ENCODE data around the gene AMOTL2. TPM values are rescaled to one million over a fixed set of nuclear protein-coding genes. Genes with fewer than 3 reads are reported as not detected.

AMOTL2 gene
- total RNA-seq, 1 experiment from 2014 or later = 30.9 TPM

GRCh38 chr3:134395103-134395502 is 20.9 kb upstream of the AMOTL2 start:
- no peak overlapping the region for H4K91ac ChIP-seq (ENCODE audit: insufficient read length, low read depth, low read length)

More at GRCh38 chr3:134395103-134395502, 20.9 kb upstream of the AMOTL2 start:
- Histone ChIP-seq H2BK120ac (ENCODE audit: low read depth, low read length, poor library complexity, severe bottlenecking) (no peak overlapping the region), H3K27me3 (ENCODE audit: insufficient read depth, low read length) (no peaks in the 10 kb centered on the region; the same call in 1 of the 2 replicates), H3K4ac (ENCODE audit: low read depth, low read length) (no peak overlapping the region), H2AK5ac (ENCODE audit: insufficient read length, low read length) (no peak overlapping the region), H3K27ac (ENCODE audit: insufficient read length, low read depth, low read length) (no peak overlapping the region), H3K4me2 (ENCODE audit: insufficient read depth, insufficient read length, low read length) (no peak overlapping the region), H2BK15ac (ENCODE audit: low read depth, low read length) (no peak overlapping the region), H3K79me1 (ENCODE audit: insufficient read depth, low read depth, low read length, poor library complexity, severe bottlenecking) (no peaks in the 10 kb centered on the region), H3K14ac (ENCODE audit: insufficient read depth, low read length) (no peak overlapping the region), H2BK20ac (ENCODE audit: low read depth, low read length, poor library complexity, severe bottlenecking) (no peak overlapping the region), H2BK5ac (ENCODE audit: insufficient read length, low read length) (no peak overlapping the region), H2BK12ac (ENCODE audit: insufficient read length, low read depth, low read length) (no peak overlapping the region), H3K18ac (ENCODE audit: insufficient read length, low read depth, low read length) (no peak overlapping the region), H3K4me1 (ENCODE audit: insufficient read depth, low read length) (no peaks in the 10 kb centered on the region), H4K5ac (ENCODE audit: insufficient read length, low read depth, low read length) (no peak overlapping the region), H3K9ac (ENCODE audit: extremely low read depth, insufficient read length, low read length) (no peak overlapping the region), H3T11ph (ENCODE audit: low read length) (no peak overlapping the region), H3K9me3 (ENCODE audit: control insufficient read depth, low read depth, low read length) (no peaks in the 10 kb centered on the region), H3K79me2 (ENCODE audit: insufficient read depth, low read length) (no peaks in the 10 kb centered on the region), H3K23me2 (ENCODE audit: insufficient read length, low read depth, low read length, poor library complexity, severe bottlenecking) (no peaks in the 10 kb centered on the region), H3K56ac (ENCODE audit: insufficient read length, low read depth, low read length) (no peak overlapping the region), H4K8ac (replicated peaks; ENCODE audit: insufficient read length, low read depth, low read length) (no peak overlapping the region), H4K20me1 (ENCODE audit: control insufficient read depth, insufficient read depth, insufficient read length) (no peaks in the 10 kb centered on the region), H3K23ac (ENCODE audit: insufficient read length, low read depth, low read length) (no peak overlapping the region), H2AFZ (ENCODE audit: low read length) (no peak overlapping the region)
- WGBS (ENCODE audit: extremely low coverage, insufficient read length, low lambda C conversion rate) = no CpG with 5 or more reads among the region's 1 CpG
- H3K27ac Mint-ChIP-seq = no peak overlapping the region
- H3K27me3 Mint-ChIP-seq (ENCODE audit: low read depth) = peaks cover 76% of the 10 kb centered on the region
- no peak for DNase-seq
- H3K36me3 Mint-ChIP-seq (ENCODE audit: insufficient read depth in 1 of 3, low read depth in 3 of 3) = peaks cover 0 to 3% (median 2%) of the 10 kb centered on the region in 3 experiments; a peak in 6 of 7 replicates
- peaks cover 2 to 3% of the 10 kb centered on the region in 2 experiments; a peak in 3 of 5 replicates for H3K9me3 Mint-ChIP-seq
- no peak overlapping the region for H3K4me3 Mint-ChIP-seq
- no peaks in the 10 kb centered on the region for H3K4me1 Mint-ChIP-seq
- TF ChIP-seq, protein P1, sequence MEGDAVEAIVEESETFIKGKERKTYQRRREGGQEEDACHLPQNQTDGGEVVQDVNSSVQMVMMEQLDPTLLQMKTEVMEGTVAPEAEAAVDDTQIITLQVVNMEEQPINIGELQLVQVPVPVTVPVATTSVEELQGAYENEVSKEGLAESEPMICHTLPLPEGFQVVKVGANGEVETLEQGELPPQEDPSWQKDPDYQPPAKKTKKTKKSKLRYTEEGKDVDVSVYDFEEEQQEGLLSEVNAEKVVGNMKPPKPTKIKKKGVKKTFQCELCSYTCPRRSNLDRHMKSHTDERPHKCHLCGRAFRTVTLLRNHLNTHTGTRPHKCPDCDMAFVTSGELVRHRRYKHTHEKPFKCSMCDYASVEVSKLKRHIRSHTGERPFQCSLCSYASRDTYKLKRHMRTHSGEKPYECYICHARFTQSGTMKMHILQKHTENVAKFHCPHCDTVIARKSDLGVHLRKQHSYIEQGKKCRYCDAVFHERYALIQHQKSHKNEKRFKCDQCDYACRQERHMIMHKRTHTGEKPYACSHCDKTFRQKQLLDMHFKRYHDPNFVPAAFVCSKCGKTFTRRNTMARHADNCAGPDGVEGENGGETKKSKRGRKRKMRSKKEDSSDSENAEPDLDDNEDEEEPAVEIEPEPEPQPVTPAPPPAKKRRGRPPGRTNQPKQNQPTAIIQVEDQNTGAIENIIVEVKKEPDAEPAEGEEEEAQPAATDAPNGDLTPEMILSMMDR (conservative IDR thresholded peaks at IDR 0.05) = no peak

Measured in H9 (cell line).